GM12873 (cell line): ENCODE data around the gene C1orf52.

ENCODE experiments used
- TF ChIP-seq, protein P1 (sequence below): IDR thresholded peaks from 2 replicates; pipeline ENCODE4 v1.5.1; 2012; ENCODE audit warnings: low read depth, mild to moderate bottlenecking, moderate library complexity, low read length, control low read depth; ENCODE audit not compliant: insufficient read depth; ENCODE audit errors: missing control alignments

C1orf52 gene

DNA sequence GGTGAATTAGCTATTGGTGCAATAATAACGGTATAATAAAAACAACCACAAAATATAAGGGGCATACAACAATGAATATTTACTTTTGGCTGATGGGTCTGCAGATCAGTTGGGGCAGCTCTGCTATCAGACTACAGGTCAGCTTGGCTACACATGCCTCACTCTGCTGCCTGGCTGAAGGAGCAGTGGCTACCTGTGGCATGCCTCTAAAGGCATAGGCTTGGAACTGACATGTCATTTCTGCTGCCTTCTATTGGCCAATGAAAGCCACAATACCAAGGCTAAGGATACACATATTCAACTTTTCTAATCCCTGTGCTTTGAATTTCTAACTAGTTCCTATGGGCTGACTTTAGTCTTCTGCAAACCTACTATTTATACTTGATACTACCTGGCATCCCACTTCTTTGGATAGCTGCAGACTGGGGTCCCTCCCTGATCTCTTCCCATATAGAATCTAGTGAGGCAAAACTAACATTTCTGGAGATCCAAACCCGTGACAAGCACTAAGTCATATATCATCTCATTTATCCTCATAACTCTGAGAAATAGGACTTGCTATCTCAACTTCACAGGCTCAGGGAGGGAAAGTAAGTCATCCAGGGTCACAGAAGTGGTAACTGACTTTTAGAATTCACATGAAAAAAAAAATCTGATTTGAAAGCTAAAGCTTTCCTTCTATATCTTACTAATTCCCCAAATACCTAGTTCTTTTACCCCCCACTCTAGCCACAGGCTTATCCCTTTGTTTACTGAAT lies 39.4 kb downstream of the C1orf52 start:
- TF ChIP-seq, protein P1, sequence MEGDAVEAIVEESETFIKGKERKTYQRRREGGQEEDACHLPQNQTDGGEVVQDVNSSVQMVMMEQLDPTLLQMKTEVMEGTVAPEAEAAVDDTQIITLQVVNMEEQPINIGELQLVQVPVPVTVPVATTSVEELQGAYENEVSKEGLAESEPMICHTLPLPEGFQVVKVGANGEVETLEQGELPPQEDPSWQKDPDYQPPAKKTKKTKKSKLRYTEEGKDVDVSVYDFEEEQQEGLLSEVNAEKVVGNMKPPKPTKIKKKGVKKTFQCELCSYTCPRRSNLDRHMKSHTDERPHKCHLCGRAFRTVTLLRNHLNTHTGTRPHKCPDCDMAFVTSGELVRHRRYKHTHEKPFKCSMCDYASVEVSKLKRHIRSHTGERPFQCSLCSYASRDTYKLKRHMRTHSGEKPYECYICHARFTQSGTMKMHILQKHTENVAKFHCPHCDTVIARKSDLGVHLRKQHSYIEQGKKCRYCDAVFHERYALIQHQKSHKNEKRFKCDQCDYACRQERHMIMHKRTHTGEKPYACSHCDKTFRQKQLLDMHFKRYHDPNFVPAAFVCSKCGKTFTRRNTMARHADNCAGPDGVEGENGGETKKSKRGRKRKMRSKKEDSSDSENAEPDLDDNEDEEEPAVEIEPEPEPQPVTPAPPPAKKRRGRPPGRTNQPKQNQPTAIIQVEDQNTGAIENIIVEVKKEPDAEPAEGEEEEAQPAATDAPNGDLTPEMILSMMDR = no peak

DNA sequence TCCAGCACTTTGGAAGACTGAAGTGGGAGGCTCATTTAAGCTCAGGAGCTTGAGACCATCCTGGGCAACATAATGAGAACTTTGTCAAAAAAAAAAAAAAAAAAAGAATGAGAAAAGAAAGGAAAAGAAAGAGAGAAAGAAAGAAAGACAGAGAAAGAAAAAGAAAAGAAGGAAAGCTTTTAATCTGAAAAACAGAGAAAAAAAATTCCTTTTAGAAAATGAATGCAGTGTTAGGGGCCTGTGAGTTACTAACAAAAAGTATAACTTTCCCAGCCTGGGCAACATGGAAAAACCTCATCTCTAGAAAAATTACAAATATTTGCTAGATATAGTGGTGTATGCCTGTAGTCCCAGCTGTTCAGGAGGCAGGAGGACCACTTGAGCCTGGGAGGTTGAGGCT lies 42.8 kb downstream of the C1orf52 start:
- TF ChIP-seq, protein P1 = no peak

- TF ChIP-seq, protein P1 = no peak
Measured at GRCh38 chr1:85214654-85215053, 44.8 kb downstream of the C1orf52 start.

DNA sequence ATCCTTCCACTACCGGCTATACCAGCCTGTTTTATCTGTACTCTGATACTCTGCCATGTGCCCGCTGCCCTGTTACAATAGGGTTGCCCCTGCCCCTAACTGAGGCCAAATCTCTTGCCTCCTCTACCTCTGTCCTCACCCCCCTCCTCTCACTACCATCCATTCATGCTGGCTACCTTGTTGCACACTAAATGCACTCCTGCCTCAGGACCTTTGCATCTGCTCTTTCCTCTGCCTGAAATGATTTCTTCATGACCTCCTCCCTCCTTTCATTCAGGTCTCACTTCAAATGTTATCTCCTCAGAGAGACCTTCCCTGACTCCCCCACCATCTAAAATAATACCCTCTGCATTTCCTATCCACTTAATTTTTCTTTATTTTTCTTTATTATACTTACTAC lies 51.0 kb downstream of the C1orf52 start:
- TF ChIP-seq, protein P1 = no peak

- TF ChIP-seq, protein P1 = no peak
Measured at GRCh38 chr1:85203573-85204171, 55.8 kb downstream of the C1orf52 start.

GRCh38 chr1:85202864-85203255 lies 56.6 kb downstream of the C1orf52 start:
- TF ChIP-seq, protein P1 = no peak

DNA sequence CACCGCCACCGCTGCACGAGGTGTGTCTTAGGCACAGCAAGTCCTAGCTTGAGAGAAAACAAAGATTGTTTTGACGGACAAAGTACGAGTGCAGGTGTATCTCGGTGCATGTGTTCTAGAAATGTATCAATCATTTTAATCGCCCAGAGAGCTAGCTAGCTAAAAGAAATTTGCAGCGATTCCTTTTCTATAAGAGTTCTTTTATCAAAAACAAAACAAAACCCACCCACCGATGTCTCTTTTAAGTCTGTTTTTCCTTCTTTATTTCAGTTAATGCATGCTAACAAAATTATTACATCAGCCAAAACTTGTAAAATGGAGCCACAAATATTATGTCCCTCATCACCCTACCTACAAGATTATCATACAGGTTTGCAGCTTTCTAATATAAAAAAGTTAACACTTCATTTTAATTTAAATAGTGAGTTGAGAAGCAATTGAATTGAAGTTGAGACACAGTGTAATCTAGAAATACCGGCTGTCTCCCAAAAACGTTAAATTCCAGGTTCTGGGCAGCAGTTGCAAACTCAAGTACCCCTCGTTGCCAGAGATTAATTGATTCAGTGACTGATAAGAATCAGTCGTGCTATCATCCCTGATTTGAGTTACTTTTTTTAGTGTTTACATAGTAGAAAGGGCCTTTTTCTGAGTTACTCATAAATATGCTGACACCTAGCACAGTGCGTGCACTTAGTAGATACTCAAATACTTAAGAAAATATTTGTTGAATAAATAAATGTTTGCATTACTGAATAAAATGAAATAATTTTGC lies 57.2 kb downstream of the C1orf52 start:
- TF ChIP-seq, protein P1 = no peak
